Measurements from ENCODE around the gene ATF7. TPM values are rescaled to one million over a fixed set of nuclear protein-coding genes. Genes with fewer than 3 reads are reported as not detected.
A peak's percentile ranks its signal among the peaks of the same experiment; 100 is the strongest.

ATF7 gene
- total and polyA plus RNA-seq, 9 of the 15 experiments (the other 6 are each of a cell fraction or from before 2014, with no cell fraction given), result 10.6 to 30.4 (median 20.7) TPM

DNA sequence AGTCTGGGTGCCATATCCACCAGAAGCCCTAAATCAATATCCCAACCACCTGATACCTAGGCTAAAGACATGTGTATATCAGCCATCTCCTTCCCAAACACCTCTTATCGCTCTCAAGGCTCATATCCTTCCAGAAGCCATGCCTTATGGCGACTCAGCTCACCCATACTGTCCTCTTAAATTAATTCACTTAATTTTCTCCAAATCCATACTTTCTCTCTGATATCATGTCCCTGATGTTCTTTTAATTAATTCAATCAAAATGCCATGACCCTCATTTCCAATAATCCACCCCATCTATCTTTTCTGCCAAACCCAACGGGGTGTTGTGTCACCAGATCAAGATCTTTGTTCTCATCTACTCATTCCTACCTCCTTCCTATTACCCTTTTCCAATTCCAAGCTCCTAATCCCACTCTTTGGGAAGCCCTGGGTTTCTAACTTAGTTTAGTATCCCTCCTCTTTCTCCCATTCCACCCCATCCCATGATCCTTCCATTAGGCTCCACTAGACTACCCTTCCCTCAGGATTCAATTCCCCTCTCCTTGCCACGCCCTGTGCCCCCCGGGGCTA, 723 bp downstream of the ATF7 start (continued):
- TF ChIP-seq, protein P1, sequence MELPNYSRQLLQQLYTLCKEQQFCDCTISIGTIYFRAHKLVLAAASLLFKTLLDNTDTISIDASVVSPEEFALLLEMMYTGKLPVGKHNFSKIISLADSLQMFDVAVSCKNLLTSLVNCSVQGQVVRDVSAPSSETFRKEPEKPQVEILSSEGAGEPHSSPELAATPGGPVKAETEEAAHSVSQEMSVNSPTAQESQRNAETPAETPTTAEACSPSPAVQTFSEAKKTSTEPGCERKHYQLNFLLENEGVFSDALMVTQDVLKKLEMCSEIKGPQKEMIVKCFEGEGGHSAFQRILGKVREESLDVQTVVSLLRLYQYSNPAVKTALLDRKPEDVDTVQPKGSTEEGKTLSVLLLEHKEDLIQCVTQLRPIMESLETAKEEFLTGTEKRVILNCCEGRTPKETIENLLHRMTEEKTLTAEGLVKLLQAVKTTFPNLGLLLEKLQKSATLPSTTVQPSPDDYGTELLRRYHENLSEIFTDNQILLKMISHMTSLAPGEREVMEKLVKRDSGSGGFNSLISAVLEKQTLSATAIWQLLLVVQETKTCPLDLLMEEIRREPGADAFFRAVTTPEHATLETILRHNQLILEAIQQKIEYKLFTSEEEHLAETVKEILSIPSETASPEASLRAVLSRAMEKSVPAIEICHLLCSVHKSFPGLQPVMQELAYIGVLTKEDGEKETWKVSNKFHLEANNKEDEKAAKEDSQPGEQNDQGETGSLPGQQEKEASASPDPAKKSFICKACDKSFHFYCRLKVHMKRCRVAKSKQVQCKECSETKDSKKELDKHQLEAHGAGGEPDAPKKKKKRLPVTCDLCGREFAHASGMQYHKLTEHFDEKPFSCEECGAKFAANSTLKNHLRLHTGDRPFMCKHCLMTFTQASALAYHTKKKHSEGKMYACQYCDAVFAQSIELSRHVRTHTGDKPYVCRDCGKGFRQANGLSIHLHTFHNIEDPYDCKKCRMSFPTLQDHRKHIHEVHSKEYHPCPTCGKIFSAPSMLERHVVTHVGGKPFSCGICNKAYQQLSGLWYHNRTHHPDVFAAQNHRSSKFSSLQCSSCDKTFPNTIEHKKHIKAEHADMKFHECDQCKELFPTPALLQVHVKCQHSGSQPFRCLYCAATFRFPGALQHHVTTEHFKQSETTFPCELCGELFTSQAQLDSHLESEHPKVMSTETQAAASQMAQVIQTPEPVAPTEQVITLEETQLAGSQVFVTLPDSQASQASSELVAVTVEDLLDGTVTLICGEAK (IDR thresholded peaks at IDR 0.05), result no peak
- TF ChIP-seq, protein P1 (CRISPR knock-in tag; IDR thresholded peaks at IDR 0.05), result no peak
- peak; percentile 66; the same call in 1 of the 2 replicates for TF ChIP-seq LARP7 (IDR thresholded peaks at IDR 0.05)
- no peak for TF ChIP-seq ZNF282 (CRISPR knock-in tag; IDR thresholded peaks at IDR 0.05)
- no peak for TF ChIP-seq STAT5A (IDR thresholded peaks at IDR 0.05; ENCODE audit: borderline replicate concordance, low read length)
- TF ChIP-seq EHMT2 (IDR thresholded peaks at IDR 0.05), result peak; percentile 56; the same call in 1 of the 2 replicates
- TF ChIP-seq SRSF1 (IDR thresholded peaks at IDR 0.05; ENCODE audit: low read depth, low read length), result no peak
- peak; percentile 70; the same call in 1 of the 2 replicates for TF ChIP-seq SMARCA4 (IDR thresholded peaks at IDR 0.05)
- TF ChIP-seq OTX1 (CRISPR knock-in tag; IDR thresholded peaks at IDR 0.05), result peak; percentile 75
- TF ChIP-seq JUN (IDR thresholded peaks at IDR 0.05; ENCODE audit: borderline replicate concordance, low read depth, low read length), result no peak
- TF ChIP-seq JUN (CRISPR knock-in tag; IDR thresholded peaks at IDR 0.05; ENCODE audit: borderline replicate concordance), result no peak
- TF ChIP-seq NFXL1 (CRISPR knock-in tag; IDR thresholded peaks at IDR 0.05), result no peak
- no peak for TF ChIP-seq ZNF354B (CRISPR knock-in tag; IDR thresholded peaks at IDR 0.05)
- no peak for TF ChIP-seq TSC22D4 (tag; IDR thresholded peaks at IDR 0.05)
- no peak for TF ChIP-seq DDX20 (tag; IDR thresholded peaks at IDR 0.05; ENCODE audit: low read depth)
- TF ChIP-seq YBX1 (IDR thresholded peaks at IDR 0.05), result no peak
- no peak for TF ChIP-seq RFX5 (IDR thresholded peaks at IDR 0.05; ENCODE audit: low read depth, low read length)
- TF ChIP-seq SAP30 (IDR thresholded peaks at IDR 0.05; ENCODE audit: borderline replicate concordance, insufficient read depth, low read depth, low read length, poor library complexity, severe bottlenecking), result peak; percentile 36
- TF ChIP-seq HDAC1 (IDR thresholded peaks at IDR 0.05), result peak in 1 of 2 experiments; percentile 71; a peak in 2 of 4 replicates
- TF ChIP-seq BRD9 (IDR thresholded peaks at IDR 0.05; ENCODE audit: low read depth, partially characterized antibody), result peak; percentile 88
- no peak for TF ChIP-seq ZNF239 (CRISPR knock-in tag; IDR thresholded peaks at IDR 0.05)

Measured in K562 (cell line).